Measurements from ENCODE around the gene MANEAL.
A peak's percentile ranks its signal among the peaks of the same experiment; 100 is the strongest.

The MANEAL gene

GRCh38 chr1:37792943-37793686 lies 532 bp upstream of the MANEAL start:
- no peak for DNase-seq

GRCh38 chr1:37794372-37795339 lies 1.0 kb downstream of the MANEAL start:
- peak; percentile 21 for DNase-seq

GRCh38 chr1:37795340-37796125 lies 1.9 kb downstream of the MANEAL start:
- peak; percentile 57 for DNase-seq

GRCh38 chr1:37797750-37798345 lies 4.2 kb downstream of the MANEAL start:
- no peak for DNase-seq

- no peak for DNase-seq
Measured at GRCh38 chr1:37802439-37802838, 8.8 kb downstream of the MANEAL start.

- DNase-seq: no peak
Measured at GRCh38 chr1:37807220-37807554, 13.5 kb downstream of the MANEAL start.

- DNase-seq: peak; percentile 72
Measured at GRCh38 chr1:37807555-37808368, 14.1 kb downstream of the MANEAL start, which contains the start of the genes C1orf122 and YRDC. C1orf122 (plus strand) TSS chr1:37807790; CDS start chr1:37808405, 615 bp downstream. YRDC (minus strand) TSS chr1:37808208; CDS start chr1:37808180, 28 bp downstream.

GRCh38 chr1:37808369-37809319 lies 15.0 kb downstream of the MANEAL start:
- DNase-seq: peak; percentile 56

GRCh38 chr1:37809942-37810341 lies 16.3 kb downstream of the MANEAL start:
- DNase-seq: no peak

- no peak for DNase-seq
Measured at GRCh38 chr1:37811027-37811655, 17.5 kb downstream of the MANEAL start.

GRCh38 chr1:37813529-37814145 lies 20.0 kb downstream of the MANEAL start:
- DNase-seq: no peak

GRCh38 chr1:37814252-37814651 lies 20.6 kb downstream of the MANEAL start:
- DNase-seq: no peak

- DNase-seq: no peak
Measured at GRCh38 chr1:37817481-37817880, 23.8 kb downstream of the MANEAL start.

- DNase-seq: no peak
Measured at GRCh38 chr1:37821481-37821880, 27.8 kb downstream of the MANEAL start.

- DNase-seq: no peak
Measured at GRCh38 chr1:37822906-37823815, 29.5 kb downstream of the MANEAL start.

- DNase-seq: no peak
Measured at GRCh38 chr1:37824001-37824400, 30.4 kb downstream of the MANEAL start.

- DNase-seq: no peak
Measured at GRCh38 chr1:37825506-37825905, 31.9 kb downstream of the MANEAL start.

GRCh38 chr1:37828410-37829074 lies 34.9 kb downstream of the MANEAL start:
- no peak for DNase-seq

All from DMS79 (cell line).